Neural cell (in vitro differentiated cells): ENCODE data around the gene MLLT10. TPM values are rescaled to one million over a fixed set of nuclear protein-coding genes. Genes with fewer than 3 reads are reported as not detected.

Source experiments
- H2AFZ ChIP-seq: fragments of 200-600, 300-800 bp; sonication (generic), shearing (Covaris generic); 2 replicates; pipeline ENCODE4 v1.6.0; 2014; ENCODE audit warnings: low read depth, mild to moderate bottlenecking, antibody characterized with exemption, low read length, moderate library complexity
- H3F3A ChIP-seq: fragments of 200-600 bp; shearing (Covaris generic); 2 replicates; pipeline ENCODE4 v1.6.1; 2016; ENCODE audit warnings: mild to moderate bottlenecking, moderate library complexity, mixed read lengths, antibody characterized with exemption, low read length; ENCODE audit not compliant: insufficient read depth, poor library complexity, severe bottlenecking
- H3K27ac ChIP-seq: fragments of 200-600, 300-800 bp; sonication (generic), shearing (Covaris generic); 2 replicates; pipeline ENCODE4 v1.5.1; 2014; ENCODE audit warnings: mild to moderate bottlenecking, low read length, moderate library complexity
- H3K27me3 ChIP-seq: fragments of 300-800, 200-600 bp; sonication (generic), shearing (Covaris generic); 2 replicates; pipeline ENCODE4 v1.6.0; 2014; ENCODE audit warnings: mild to moderate bottlenecking, low read depth, low read length, moderate library complexity; ENCODE audit not compliant: insufficient read depth
- H3K36me3 ChIP-seq: fragments of 300-800, 200-600 bp; sonication (generic), shearing (Covaris generic); 2 replicates; pipeline ENCODE4 v1.5.1; 2014; ENCODE audit warnings: mild to moderate bottlenecking, antibody characterized with exemption, low read length, moderate library complexity; ENCODE audit not compliant: insufficient read depth
- H3K4me2 ChIP-seq: fragments of 300-800, 200-600 bp; sonication (generic), shearing (Covaris generic); 2 replicates; pipeline ENCODE4 v1.6.0; 2014; ENCODE audit warnings: mild to moderate bottlenecking, low read length
- H3K4me3 ChIP-seq: fragments of 300-800, 200-600 bp; sonication (generic), shearing (Covaris generic); 2 replicates; pipeline ENCODE4 v1.5.1; 2014; ENCODE audit warnings: mild to moderate bottlenecking, low read length, moderate library complexity
- H3K79me2 ChIP-seq: fragments of 200-600 bp; shearing (Covaris generic); replicated peaks from 2 replicates; pipeline ENCODE4 v1.6.0; 2014; ENCODE audit warnings: mild to moderate bottlenecking, low read length, moderate library complexity; ENCODE audit not compliant: insufficient read depth
- H3K9ac ChIP-seq: fragments of 300-800, 200-600 bp; sonication (generic), shearing (Covaris generic); 2 replicates; pipeline ENCODE4 v1.6.1; 2016; ENCODE audit warnings: mild to moderate bottlenecking, low read length, mixed read lengths
- H3K9me2 ChIP-seq: fragments of 200-600 bp; shearing (Covaris generic); 2 replicates; pipeline ENCODE4 v1.6.1; 2016; ENCODE audit warnings: mild to moderate bottlenecking, low read length, mixed read lengths; ENCODE audit not compliant: insufficient read depth
- H3K9me3 ChIP-seq: fragments of 200-600, 300-800 bp; sonication (generic), shearing (Covaris generic); 2 replicates; pipeline ENCODE4 v1.6.1; 2016; ENCODE audit warnings: mild to moderate bottlenecking, mixed run types, low read length, moderate library complexity, mixed read lengths
- H4K20me1 ChIP-seq: fragments of 200-600 bp; shearing (Covaris generic); 2 replicates; pipeline ENCODE4 v1.6.1; 2016; ENCODE audit warnings: mild to moderate bottlenecking, mixed run types; ENCODE audit not compliant: insufficient read depth
- EP300 ChIP-seq: fragments of 450-650 bp; conservative IDR thresholded peaks from 2 replicates; pipeline ENCODE4 v1.6.1; 2014; ENCODE audit warnings: antibody characterized with exemption, mild to moderate bottlenecking, moderate library complexity; ENCODE audit not compliant: poor library complexity, severe bottlenecking
- EZH2 ChIP-seq: fragments of 200-600, 300-800 bp; shearing (Covaris generic), sonication (generic); IDR thresholded peaks from 2 replicates; pipeline ENCODE4 v1.6.1; 2014; ENCODE audit warnings: antibody characterized with exemption, low read length, borderline replicate concordance, mild to moderate bottlenecking; ENCODE audit not compliant: insufficient read depth, poor library complexity, severe bottlenecking
- MXI1 ChIP-seq: fragments of 450-650 bp; conservative IDR thresholded peaks from 2 replicates; pipeline ENCODE4 v1.6.1; 2014; ENCODE audit warnings: antibody characterized with exemption, mild to moderate bottlenecking; ENCODE audit not compliant: poor library complexity, severe bottlenecking
- POLR2AphosphoS5 ChIP-seq: IDR thresholded peaks from 2 replicates; pipeline ENCODE4 v1.6.1; 2012
- RAD21 ChIP-seq: fragments of 450-650 bp; conservative IDR thresholded peaks from 2 replicates; pipeline ENCODE4 v1.6.1; 2014; ENCODE audit warnings: antibody characterized with exemption, mild to moderate bottlenecking, moderate library complexity
- SMC3 ChIP-seq: fragments of 450-650 bp; conservative IDR thresholded peaks from 2 replicates; pipeline ENCODE4 v1.6.1; 2014; ENCODE audit warnings: antibody characterized with exemption, mild to moderate bottlenecking, moderate library complexity; ENCODE audit not compliant: poor library complexity
- TAF1 ChIP-seq: IDR thresholded peaks from 2 replicates; pipeline ENCODE4 v1.6.1; 2012; ENCODE audit warnings: low read depth
- polyA minus RNA-seq: library from RNA; depleted of rRNA, polyadenylated mRNA; stranded (reverse); fragments of >200 nt; gene quantifications from 2 replicates; pipeline ENCODE4 v1.2.3, GENCODE V29; 2014
- polyA plus RNA-seq: library from polyadenylated mRNA; depleted of rRNA; stranded (reverse); fragments of >200 nt; gene quantifications from 2 replicates; pipeline ENCODE4 v1.2.3, GENCODE V29; 2014
- TF ChIP-seq, protein P1 (sequence below): fragments of 450-650 bp; IDR thresholded peaks from 2 replicates; pipeline ENCODE4 v1.5.1; 2014; ENCODE audit warnings: antibody characterized with exemption, mild to moderate bottlenecking, moderate library complexity; ENCODE audit not compliant: poor library complexity, severe bottlenecking
- TF ChIP-seq, protein P2 (sequence below): IDR thresholded peaks from 2 replicates; pipeline ENCODE4 v1.6.1; 2012; ENCODE audit warnings: borderline replicate concordance

Gene MLLT10
- polyA plus RNA-seq: 31.0 and 34.0 TPM in 2 replicates
- 69.6 and 78.3 TPM in 2 replicates for polyA minus RNA-seq

DNA sequence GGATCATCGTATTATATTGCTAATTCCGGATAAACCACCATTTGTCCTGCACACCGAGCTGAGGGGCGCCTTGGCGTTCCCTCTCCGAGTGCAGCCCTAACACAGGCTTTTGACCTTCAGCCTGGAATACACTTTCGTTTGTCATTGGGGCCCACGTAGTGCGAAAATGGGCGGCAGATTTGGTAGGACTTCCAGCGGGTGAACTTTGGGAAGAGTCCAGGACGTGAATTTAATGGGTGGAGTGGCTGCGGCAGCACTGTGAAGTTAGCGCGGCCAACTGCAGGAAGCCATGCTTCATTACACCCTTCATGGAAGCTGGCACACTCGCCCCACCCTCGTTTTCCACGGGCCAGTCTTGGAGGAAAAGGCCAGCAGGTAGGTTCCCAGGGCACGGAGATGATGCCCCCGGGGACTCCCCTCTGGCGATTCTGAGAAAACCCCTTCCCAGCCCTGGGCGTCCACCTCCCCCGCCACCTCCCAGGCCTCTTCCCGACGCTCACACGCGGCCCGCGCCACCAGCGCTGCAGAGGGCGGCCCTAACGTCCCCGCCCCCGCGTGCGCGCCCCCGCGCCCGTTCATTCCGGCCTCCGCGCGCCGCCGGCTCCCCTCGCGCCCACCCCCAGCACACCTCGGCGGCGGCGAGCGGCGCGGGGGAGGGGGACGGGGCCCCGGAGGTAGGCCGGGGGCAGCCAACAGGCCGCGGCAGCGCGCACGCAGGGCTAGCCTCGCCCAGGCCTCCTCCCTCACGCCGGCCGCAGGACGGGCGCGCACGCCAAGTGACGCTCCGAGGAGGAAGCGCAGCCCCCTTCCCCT lies at the start of gene MLLT10:
Gene MLLT10 (plus strand): TSS at position 766 of the 813 bp plus-strand sequence. CDS start 413 bp downstream, outside the sequence.
- peak within 1 kb of the TSS; percentile 19 for H2AFZ ChIP-seq
- peaks cover 14% of the 10 kb centered on the region for H3K27me3 ChIP-seq

DNA sequence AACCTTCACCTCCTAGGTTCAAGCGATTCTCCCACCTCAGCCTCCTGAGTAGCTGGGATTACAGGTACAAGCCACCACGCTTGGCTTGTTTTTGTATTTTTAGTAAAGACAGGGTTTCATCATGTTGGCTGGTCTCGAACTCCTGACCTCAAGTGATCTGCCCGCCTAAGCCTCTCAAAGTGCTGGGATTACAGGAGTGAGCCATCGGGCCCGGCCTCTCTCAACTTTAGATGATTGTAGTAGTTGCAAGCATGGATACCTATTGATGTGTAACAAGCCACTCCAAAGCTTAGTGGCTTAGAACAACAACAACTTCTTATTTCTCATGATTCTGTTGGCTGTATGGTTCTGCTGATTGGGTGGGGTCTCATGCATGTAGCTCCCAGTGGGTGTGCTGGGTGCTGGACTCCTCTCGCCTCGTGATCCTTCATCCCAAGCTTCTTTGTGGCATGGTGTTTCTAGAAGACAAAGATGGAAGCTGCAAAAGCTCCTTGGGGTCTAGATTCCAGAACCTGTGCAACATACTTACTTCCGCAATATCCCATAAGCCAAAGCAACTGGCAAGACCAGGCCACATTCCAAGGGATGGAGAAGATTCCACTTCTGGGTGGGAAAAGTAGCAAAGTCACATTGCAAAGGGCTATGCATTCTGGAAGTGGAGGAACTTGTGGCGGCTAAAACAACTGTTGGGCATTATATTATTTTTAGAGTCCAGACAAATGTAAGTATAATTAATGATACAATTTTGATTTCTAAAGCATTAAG lies 46.4 kb upstream of the MLLT10 start:
- Histone ChIP-seq H3K79me2 (no peaks in the 10 kb centered on the region), H2AFZ (no peak overlapping the region), H3K9me2 (no peaks in the 10 kb centered on the region), H3F3A (no peaks in the 10 kb centered on the region), H3K36me3 (no peaks in the 10 kb centered on the region), H3K9ac (no peak overlapping the region), H3K27me3 (no peaks in the 10 kb centered on the region), H3K27ac (no peak overlapping the region), H3K9me3 (no peaks in the 10 kb centered on the region), H4K20me1 (no peaks in the 10 kb centered on the region), H3K4me2 (no peak overlapping the region), H3K4me3 (no peak overlapping the region)
- TF ChIP-seq POLR2AphosphoS5: no peak
- TF ChIP-seq, protein P1, sequence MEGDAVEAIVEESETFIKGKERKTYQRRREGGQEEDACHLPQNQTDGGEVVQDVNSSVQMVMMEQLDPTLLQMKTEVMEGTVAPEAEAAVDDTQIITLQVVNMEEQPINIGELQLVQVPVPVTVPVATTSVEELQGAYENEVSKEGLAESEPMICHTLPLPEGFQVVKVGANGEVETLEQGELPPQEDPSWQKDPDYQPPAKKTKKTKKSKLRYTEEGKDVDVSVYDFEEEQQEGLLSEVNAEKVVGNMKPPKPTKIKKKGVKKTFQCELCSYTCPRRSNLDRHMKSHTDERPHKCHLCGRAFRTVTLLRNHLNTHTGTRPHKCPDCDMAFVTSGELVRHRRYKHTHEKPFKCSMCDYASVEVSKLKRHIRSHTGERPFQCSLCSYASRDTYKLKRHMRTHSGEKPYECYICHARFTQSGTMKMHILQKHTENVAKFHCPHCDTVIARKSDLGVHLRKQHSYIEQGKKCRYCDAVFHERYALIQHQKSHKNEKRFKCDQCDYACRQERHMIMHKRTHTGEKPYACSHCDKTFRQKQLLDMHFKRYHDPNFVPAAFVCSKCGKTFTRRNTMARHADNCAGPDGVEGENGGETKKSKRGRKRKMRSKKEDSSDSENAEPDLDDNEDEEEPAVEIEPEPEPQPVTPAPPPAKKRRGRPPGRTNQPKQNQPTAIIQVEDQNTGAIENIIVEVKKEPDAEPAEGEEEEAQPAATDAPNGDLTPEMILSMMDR: no peak
- no peak for TF ChIP-seq EZH2
- no peak for TF ChIP-seq RAD21
- TF ChIP-seq, protein P2, sequence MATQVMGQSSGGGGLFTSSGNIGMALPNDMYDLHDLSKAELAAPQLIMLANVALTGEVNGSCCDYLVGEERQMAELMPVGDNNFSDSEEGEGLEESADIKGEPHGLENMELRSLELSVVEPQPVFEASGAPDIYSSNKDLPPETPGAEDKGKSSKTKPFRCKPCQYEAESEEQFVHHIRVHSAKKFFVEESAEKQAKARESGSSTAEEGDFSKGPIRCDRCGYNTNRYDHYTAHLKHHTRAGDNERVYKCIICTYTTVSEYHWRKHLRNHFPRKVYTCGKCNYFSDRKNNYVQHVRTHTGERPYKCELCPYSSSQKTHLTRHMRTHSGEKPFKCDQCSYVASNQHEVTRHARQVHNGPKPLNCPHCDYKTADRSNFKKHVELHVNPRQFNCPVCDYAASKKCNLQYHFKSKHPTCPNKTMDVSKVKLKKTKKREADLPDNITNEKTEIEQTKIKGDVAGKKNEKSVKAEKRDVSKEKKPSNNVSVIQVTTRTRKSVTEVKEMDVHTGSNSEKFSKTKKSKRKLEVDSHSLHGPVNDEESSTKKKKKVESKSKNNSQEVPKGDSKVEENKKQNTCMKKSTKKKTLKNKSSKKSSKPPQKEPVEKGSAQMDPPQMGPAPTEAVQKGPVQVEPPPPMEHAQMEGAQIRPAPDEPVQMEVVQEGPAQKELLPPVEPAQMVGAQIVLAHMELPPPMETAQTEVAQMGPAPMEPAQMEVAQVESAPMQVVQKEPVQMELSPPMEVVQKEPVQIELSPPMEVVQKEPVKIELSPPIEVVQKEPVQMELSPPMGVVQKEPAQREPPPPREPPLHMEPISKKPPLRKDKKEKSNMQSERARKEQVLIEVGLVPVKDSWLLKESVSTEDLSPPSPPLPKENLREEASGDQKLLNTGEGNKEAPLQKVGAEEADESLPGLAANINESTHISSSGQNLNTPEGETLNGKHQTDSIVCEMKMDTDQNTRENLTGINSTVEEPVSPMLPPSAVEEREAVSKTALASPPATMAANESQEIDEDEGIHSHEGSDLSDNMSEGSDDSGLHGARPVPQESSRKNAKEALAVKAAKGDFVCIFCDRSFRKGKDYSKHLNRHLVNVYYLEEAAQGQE: no peak
- no peak for TF ChIP-seq MXI1
- no peak for TF ChIP-seq TAF1

More for the DNA sequence above, at the start of gene MLLT10:
- H3K36me3 ChIP-seq: peaks cover under 1% of the 10 kb centered on the region
- peak within 1 kb of the TSS; percentile 88 for H3K4me3 ChIP-seq
- peak within 1 kb of the TSS; percentile 80 for H3K9ac ChIP-seq
- no peaks in the 10 kb centered on the region for H4K20me1 ChIP-seq
- TF ChIP-seq, protein P2: peak; percentile 57
- no peak for TF ChIP-seq EZH2
- TF ChIP-seq POLR2AphosphoS5: peak; percentile 81
- peak; percentile 47 for TF ChIP-seq RAD21
- TF ChIP-seq SMC3: peak; percentile 56
- TF ChIP-seq MXI1: peak; percentile 91
- peak; percentile 39 for TF ChIP-seq TAF1
- TF ChIP-seq, protein P1: peak; percentile 57
- TF ChIP-seq EP300: peak; percentile 78
- H3K9me3 ChIP-seq: no peaks in the 10 kb centered on the region
- H3F3A ChIP-seq: peaks cover 5% of the 10 kb centered on the region
- H3K4me2 ChIP-seq: peak within 1 kb of the TSS; percentile 82
- H3K27ac ChIP-seq: peak within 1 kb of the TSS; percentile 88
- peaks cover 77% of the 10 kb centered on the region for H3K79me2 ChIP-seq
- H3K9me2 ChIP-seq: no peaks in the 10 kb centered on the region
